Superior temporal gyrus (tissue), 1 donor: Measurements from ENCODE around the gene CAPN5.

Source experiments
- DNase-seq: peaks from one replicate; pipeline ENCODE4 v3.0.0-alpha.2; 2016; ENCODE audit errors: extremely low spot score

CAPN5 gene

GRCh38 chr11:77149716-77150392 lies 83.1 kb downstream of the CAPN5 start:
- DNase-seq, result no peak

GRCh38 chr11:77150836-77151235 lies 84.1 kb downstream of the CAPN5 start:
- DNase-seq, result no peak

- peak; percentile 47 for DNase-seq
These were observed 85.2 kb downstream of the CAPN5 start for GRCh38 chr11:77151804-77152509.

GRCh38 chr11:77152846-77153245 lies 86.1 kb downstream of the CAPN5 start:
- DNase-seq, result no peak

GRCh38 chr11:77153276-77154185 lies 86.8 kb downstream of the CAPN5 start:
- no peak for DNase-seq

- DNase-seq, result peak; percentile 75
These were observed 87.8 kb downstream of the CAPN5 start for GRCh38 chr11:77154381-77155081.

GRCh38 chr11:77155082-77155475 lies 88.3 kb downstream of the CAPN5 start:
- no peak for DNase-seq

GRCh38 chr11:77155556-77156130 lies 88.9 kb downstream of the CAPN5 start:
- no peak for DNase-seq

GRCh38 chr11:77156396-77157195 lies 89.8 kb downstream of the CAPN5 start:
- DNase-seq, result no peak

- DNase-seq, result no peak
These were observed 91.4 kb downstream of the CAPN5 start for GRCh38 chr11:77158041-77158695.

GRCh38 chr11:77159219-77159936 lies 92.6 kb downstream of the CAPN5 start:
- no peak for DNase-seq

GRCh38 chr11:77159937-77160495 lies 93.2 kb downstream of the CAPN5 start:
- no peak for DNase-seq

- no peak for DNase-seq
These were observed 96.5 kb downstream of the CAPN5 start for GRCh38 chr11:77163271-77163670.

GRCh38 chr11:77165066-77165465 lies 98.3 kb downstream of the CAPN5 start:
- no peak for DNase-seq

GRCh38 chr11:77166021-77166420 lies 99.2 kb downstream of the CAPN5 start:
- no peak for DNase-seq

- no peak for DNase-seq
These were observed 100.4 kb downstream of the CAPN5 start for GRCh38 chr11:77167111-77167626.

GRCh38 chr11:77167791-77168190 lies 101.0 kb downstream of the CAPN5 start:
- no peak for DNase-seq

GRCh38 chr11:77170107-77170506 lies 103.3 kb downstream of the CAPN5 start:
- no peak for DNase-seq

- no peak for DNase-seq
These were observed 104.5 kb downstream of the CAPN5 start for GRCh38 chr11:77171254-77171653.
